ENCODE results near the gene EPHA3. TPM values are rescaled to one million over a fixed set of nuclear protein-coding genes. Genes with fewer than 3 reads are reported as not detected.

Gene EPHA3
- total and polyA plus RNA-seq, 2 experiments from 2014 or later: 4.8 to 9.2 TPM

- Histone ChIP-seq H3K36me3 (no peaks in the 10 kb centered on the region), H3K4me1 (ENCODE audit: low read depth) (no peaks in the 10 kb centered on the region), H3K27me3 (no peaks in the 10 kb centered on the region), H3K27ac (no peak overlapping the region), H3K9me3 (ENCODE audit: low read depth) (no peaks in the 10 kb centered on the region), H3K4me3 (no peak overlapping the region)
- TF ChIP-seq CTCF (IDR thresholded peaks at IDR 0.05; ENCODE audit: low read depth, low read length): no peak
- DNase-seq (ENCODE audit: low read depth in 1 of 2, low spot score in 1 of 2): no peak
Observed at GRCh38 chr3:89245612-89246011, 138.2 kb downstream of the EPHA3 start.

- Histone ChIP-seq H3K27ac (no peak overlapping the region), H3K4me1 (ENCODE audit: low read depth) (no peaks in the 10 kb centered on the region), H3K9me3 (ENCODE audit: low read depth) (no peaks in the 10 kb centered on the region), H3K4me3 (no peak overlapping the region), H3K36me3 (no peaks in the 10 kb centered on the region), H3K27me3 (no peaks in the 10 kb centered on the region)
- DNase-seq (ENCODE audit: low read depth in 1 of 2, low spot score in 1 of 2): no peak
- no peak for TF ChIP-seq CTCF (IDR thresholded peaks at IDR 0.05; ENCODE audit: low read depth, low read length)
Observed at GRCh38 chr3:89246326-89246725, 138.9 kb downstream of the EPHA3 start.

GRCh38 chr3:89250742-89251141, 143.3 kb downstream of the EPHA3 start:
- Histone ChIP-seq H3K27me3 (no peaks in the 10 kb centered on the region), H3K27ac (no peak overlapping the region), H3K4me3 (no peak overlapping the region), H3K36me3 (no peaks in the 10 kb centered on the region), H3K4me1 (ENCODE audit: low read depth) (no peaks in the 10 kb centered on the region), H3K9me3 (ENCODE audit: low read depth) (no peaks in the 10 kb centered on the region)
- no peak for DNase-seq (ENCODE audit: low read depth in 1 of 2, low spot score in 1 of 2)
- no peak for TF ChIP-seq CTCF (IDR thresholded peaks at IDR 0.05; ENCODE audit: low read depth, low read length)

DNA sequence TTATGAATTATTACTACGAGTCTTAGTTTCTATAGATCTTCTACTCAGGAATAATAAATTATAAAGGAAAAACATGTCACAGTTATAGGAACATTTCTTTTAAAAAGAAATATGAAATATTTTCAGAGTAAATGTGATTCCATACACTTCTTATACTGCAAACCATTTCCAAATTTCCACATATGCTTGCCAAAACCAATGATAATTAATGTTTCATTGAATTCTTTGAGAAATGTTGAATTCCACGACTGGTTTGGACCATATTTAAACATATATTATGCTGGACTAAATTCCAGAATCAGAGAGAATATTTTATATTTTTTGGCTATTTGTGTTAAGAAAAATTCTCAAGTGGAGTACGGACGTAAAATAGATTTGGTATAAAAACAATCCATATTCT, 144.6 kb downstream of the EPHA3 start:
- no peaks in the 10 kb centered on the region for H3K36me3 ChIP-seq
- no peaks in the 10 kb centered on the region for H3K4me1 ChIP-seq (ENCODE audit: low read depth)
- DNase-seq (ENCODE audit: low read depth in 1 of 2, low spot score in 1 of 2): no peak
- TF ChIP-seq CTCF (IDR thresholded peaks at IDR 0.05; ENCODE audit: low read depth, low read length): no peak
- H3K4me3 ChIP-seq: no peak overlapping the region
- no peaks in the 10 kb centered on the region for H3K27me3 ChIP-seq
- no peak overlapping the region for H3K27ac ChIP-seq
- H3K9me3 ChIP-seq (ENCODE audit: low read depth): no peaks in the 10 kb centered on the region

DNA sequence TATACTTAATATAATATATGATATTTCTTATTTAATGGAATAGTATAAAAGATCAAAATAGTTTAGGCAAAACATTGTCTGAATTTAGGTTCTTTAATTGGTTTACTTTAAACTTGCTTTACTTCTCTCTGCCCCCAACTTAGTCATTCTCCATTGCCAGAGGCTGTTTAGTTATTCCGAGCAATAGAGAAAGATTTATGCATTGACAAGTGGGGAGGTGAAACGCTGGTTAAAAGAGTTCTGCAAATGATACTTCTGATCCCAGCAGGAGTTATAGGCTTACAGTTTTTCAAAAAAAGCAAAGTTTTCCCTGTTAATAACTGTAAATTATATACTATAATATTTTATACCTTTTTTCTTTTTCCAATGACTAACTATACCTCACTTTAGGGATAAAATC, 145.4 kb downstream of the EPHA3 start:
- no peak for TF ChIP-seq CTCF (IDR thresholded peaks at IDR 0.05; ENCODE audit: low read depth, low read length)
- H3K27ac ChIP-seq: no peak overlapping the region
- H3K36me3 ChIP-seq: no peaks in the 10 kb centered on the region
- no peak overlapping the region for H3K4me3 ChIP-seq
- no peak for DNase-seq (ENCODE audit: low read depth in 1 of 2, low spot score in 1 of 2)
- no peaks in the 10 kb centered on the region for H3K4me1 ChIP-seq (ENCODE audit: low read depth)
- H3K9me3 ChIP-seq (ENCODE audit: low read depth): no peaks in the 10 kb centered on the region
- no peaks in the 10 kb centered on the region for H3K27me3 ChIP-seq

GRCh38 chr3:89256395-89256794, 149.0 kb downstream of the EPHA3 start:
- Histone ChIP-seq H3K9me3 (ENCODE audit: low read depth) (no peaks in the 10 kb centered on the region), H3K4me3 (no peak overlapping the region), H3K4me1 (ENCODE audit: low read depth) (no peaks in the 10 kb centered on the region), H3K27me3 (no peaks in the 10 kb centered on the region), H3K27ac (no peak overlapping the region), H3K36me3 (no peaks in the 10 kb centered on the region)
- TF ChIP-seq CTCF (IDR thresholded peaks at IDR 0.05; ENCODE audit: low read depth, low read length): no peak
- no peak for DNase-seq (ENCODE audit: low read depth in 1 of 2, low spot score in 1 of 2)

Data from cardiac muscle cell (in vitro differentiated cells and primary cell).